Spleen (tissue), 7 donors: ENCODE data around the gene CCDC77.

Experiments used
- CTCF ChIP-seq, 11 experiments: fragments of 200-600 bp in 7 of 11; fragments of 450-650 bp in 4 of 11; sonication (generic) in 4 of 11; IDR thresholded peaks in 8 of 11; conservative IDR thresholded peaks in 3 of 11; 1 replicate in 7 of 11; 2 replicates in 4 of 11; pipeline versions ENCODE4 v1.4.0 to v1.8.0; 2016 to 2021; ENCODE audit warnings: antibody characterized with exemption in 11 of 11, inconsistent platforms in 4 of 11, mild to moderate bottlenecking in 1 of 11
- POLR2A ChIP-seq, 3 donors: fragments of 450-650 bp; IDR thresholded peaks; one replicate each; pipeline ENCODE4 v1.5.1; 2017; ENCODE audit warnings: antibody characterized with exemption in 3 of 3, mild to moderate bottlenecking in 1 of 3
- POLR2AphosphoS5 ChIP-seq, 3 donors: sonication (generic); formaldehyde crosslinking; IDR thresholded peaks; one replicate each; pipeline ENCODE4 v1.5.1; 2017; ENCODE audit warnings: antibody characterized with exemption in 3 of 3
- donor health status: DM: no; HTN: no; CAD: no; lungs with moderate emphysema.
- donor health status: DM: no; HTN: no; CAD: no.
- donor health status: DM: no; HTN: no; CAD: no.

- TF ChIP-seq POLR2A (IDR thresholded peaks at IDR 0.05) (no peak), POLR2AphosphoS5 (IDR thresholded peaks at IDR 0.05) (no peak), CTCF (IDR thresholded peaks at IDR 0.05 in 8 of 11, conservative IDR thresholded peaks at IDR 0.05 in 3 of 11) (no peak)
Observed at GRCh38 chr12:454833-455232, 53.4 kb downstream of the CCDC77 start.
